IMR-90 (cell line): ENCODE measurements around the gene COQ10A. TPM values are rescaled to one million over a fixed set of nuclear protein-coding genes. Genes with fewer than 3 reads are reported as not detected.
A peak's percentile ranks its signal among the peaks of the same experiment; 100 is the strongest.

ENCODE experiments used
- CHD1 ChIP-seq: IDR thresholded peaks from 2 replicates; pipeline ENCODE4 v1.6.1; 2012; ENCODE audit warnings: low read depth, low read length, improper control_type of control experiment
- MXI1 ChIP-seq: IDR thresholded peaks from 2 replicates; pipeline ENCODE4 v1.6.1; 2012; ENCODE audit warnings: low read depth, mild to moderate bottlenecking, low read length, moderate library complexity, borderline replicate concordance
- RCOR1 ChIP-seq: IDR thresholded peaks from 2 replicates; pipeline ENCODE4 v1.6.1; 2012; ENCODE audit warnings: mild to moderate bottlenecking, low read length, improper control_type of control experiment; ENCODE audit not compliant: insufficient replicate concordance
- USF2 ChIP-seq: fragments of 150-350 bp; IDR thresholded peaks from 2 replicates; pipeline ENCODE4 v1.6.1; 2017; ENCODE audit warnings: mild to moderate bottlenecking, antibody characterized with exemption, low read length, low read depth
- polyA plus RNA-seq, 3 experiments: library from polyadenylated mRNA; depleted of rRNA; stranded (reverse); fragments of >200 nt; gene quantifications; 2 replicates each; pipeline ENCODE4 v1.2.3, GENCODE V29; 2012; ENCODE audit warnings: low replicate concordance in 1 of 3
- total RNA-seq: library from RNA; depleted of rRNA; stranded (reverse); fragments of >200 nt; gene quantifications from 2 replicates; pipeline ENCODE4 v1.2.3, GENCODE V29; 2012

Gene COQ10A
- total and polyA plus RNA-seq, 2 of the 4 experiments (the other 2 are of a cell fraction): 4.7 to 10.8 TPM

GRCh38 chr12:56266693-56267442 lies at the start of gene COQ10A (continued):
- no peak for TF ChIP-seq USF2
- peak; percentile 60; the same call in 1 of the 2 replicates for TF ChIP-seq MXI1
- TF ChIP-seq RCOR1: no peak
- TF ChIP-seq CHD1: no peak
